HepG2 (cell line): ENCODE data around the gene PPP2R5C. TPM values are rescaled to one million over a fixed set of nuclear protein-coding genes. Genes with fewer than 3 reads are reported as not detected.

Source experiments
- ATF7-NPFF ChIP-seq: sonication (generic); formaldehyde crosslinking; IDR thresholded peaks from 2 replicates; pipeline ENCODE4 v1.8.1; 2023; ENCODE audit warnings: mild to moderate bottlenecking, low read depth, missing genetic modification reagents, moderate library complexity
- BCL6 ChIP-seq: IDR thresholded peaks from 2 replicates; pipeline ENCODE4 v1.6.1; 2016; ENCODE audit warnings: missing genetic modification reagents, missing compliant biosample characterization
- BRD4 ChIP-seq: sonication (generic); formaldehyde crosslinking; IDR thresholded peaks from 2 replicates; pipeline ENCODE4 v1.4.0; 2020; ENCODE audit warnings: missing genetic modification reagents
- ELF4 ChIP-seq: sonication (generic); formaldehyde crosslinking; IDR thresholded peaks from 2 replicates; pipeline ENCODE4 v1.5.0; 2020; ENCODE audit warnings: missing genetic modification reagents, mild to moderate bottlenecking, moderate library complexity, borderline replicate concordance
- ETV6 ChIP-seq: sonication (generic); formaldehyde crosslinking; conservative IDR thresholded peaks from 2 replicates; pipeline ENCODE4 v1.4.0; 2020; ENCODE audit warnings: missing genetic modification reagents
- GMEB1 ChIP-seq: sonication (generic); formaldehyde crosslinking; IDR thresholded peaks from 2 replicates; pipeline ENCODE4 v1.5.1; 2020; ENCODE audit warnings: missing genetic modification reagents, mild to moderate bottlenecking, borderline replicate concordance
- ISX ChIP-seq: sonication (generic); formaldehyde crosslinking; conservative IDR thresholded peaks from 2 replicates; pipeline ENCODE4 v1.5.0; 2020; ENCODE audit warnings: missing genetic modification reagents
- KLF12 ChIP-seq: sonication (generic); formaldehyde crosslinking; IDR thresholded peaks from 2 replicates; pipeline ENCODE4 v1.4.0; 2020; ENCODE audit warnings: missing genetic modification reagents, borderline replicate concordance
- MATR3 ChIP-seq: sonication (generic); formaldehyde crosslinking; IDR thresholded peaks from 2 replicates; pipeline ENCODE4 v1.4.0; 2020; ENCODE audit warnings: missing genetic modification reagents
- MAX ChIP-seq: IDR thresholded peaks from 2 replicates; pipeline ENCODE4 v1.6.1; 2012; ENCODE audit warnings: inconsistent platforms
- MTF1 ChIP-seq: sonication (generic); formaldehyde crosslinking; IDR thresholded peaks from 2 replicates; pipeline ENCODE4 v1.5.0; 2020; ENCODE audit warnings: missing genetic modification reagents
- NFKBIZ ChIP-seq: IDR thresholded peaks from 2 replicates; pipeline ENCODE4 v1.6.1; 2018; ENCODE audit warnings: missing genetic modification reagents, missing compliant biosample characterization
- PAWR ChIP-seq: sonication (generic); formaldehyde crosslinking; IDR thresholded peaks from 2 replicates; pipeline ENCODE4 v1.4.0; 2020; ENCODE audit warnings: missing genetic modification reagents, mild to moderate bottlenecking, borderline replicate concordance
- SALL2 ChIP-seq: sonication (generic); formaldehyde crosslinking; IDR thresholded peaks from 2 replicates; pipeline ENCODE4 v1.8.1; 2023; ENCODE audit warnings: mild to moderate bottlenecking, missing genetic modification reagents, inconsistent platforms
- THRA ChIP-seq: sonication (generic); formaldehyde crosslinking; IDR thresholded peaks from 2 replicates; pipeline ENCODE4 v1.4.0; 2020; ENCODE audit warnings: missing genetic modification reagents, borderline replicate concordance
- TP53 ChIP-seq: sonication (generic); formaldehyde crosslinking; conservative IDR thresholded peaks from 2 replicates; pipeline ENCODE4 v1.4.0; 2020; ENCODE audit warnings: missing genetic modification reagents
- ZBTB49 ChIP-seq: sonication (generic); formaldehyde crosslinking; IDR thresholded peaks from 2 replicates; pipeline ENCODE4 v1.4.0; 2020; ENCODE audit warnings: missing genetic modification reagents, borderline replicate concordance
- ZFYVE20 ChIP-seq: sonication (generic); formaldehyde crosslinking; IDR thresholded peaks from 2 replicates; pipeline ENCODE4 v1.8.0; 2023; ENCODE audit warnings: low read depth, mild to moderate bottlenecking, moderate library complexity, missing genetic modification reagents, borderline replicate concordance
- ZMYM2 ChIP-seq: sonication (generic); formaldehyde crosslinking; IDR thresholded peaks from 2 replicates; pipeline ENCODE4 v1.8.0; 2022; ENCODE audit warnings: mild to moderate bottlenecking, missing genetic modification reagents
- ZNF276 ChIP-seq: sonication (generic); formaldehyde crosslinking; IDR thresholded peaks from 2 replicates; pipeline ENCODE4 v1.4.0; 2020; ENCODE audit warnings: mild to moderate bottlenecking, low read depth, missing genetic modification reagents
- ZNF432 ChIP-seq: sonication (generic); formaldehyde crosslinking; IDR thresholded peaks from 2 replicates; pipeline ENCODE4 v1.5.0; 2020; ENCODE audit warnings: missing genetic modification reagents, mild to moderate bottlenecking, borderline replicate concordance
- ZNF460 ChIP-seq: sonication (generic); formaldehyde crosslinking; IDR thresholded peaks from 2 replicates; pipeline ENCODE4 v1.5.1; 2020; ENCODE audit warnings: missing genetic modification reagents, mild to moderate bottlenecking, borderline replicate concordance
- ZNF768 ChIP-seq: sonication (generic); formaldehyde crosslinking; IDR thresholded peaks from 2 replicates; pipeline ENCODE4 v1.4.0; 2020; ENCODE audit warnings: missing genetic modification reagents
- polyA plus RNA-seq, 8 experiments: library from polyadenylated mRNA; depleted of rRNA in 3 of 8; stranded (reverse) in 7 of 8; unstranded in 1 of 8; fragments of >200 nt; fragmentation: Illumina TruSeq in 4 of 8; extraction: Trizol in 4 of 8; gene quantifications; 2 replicates each; pipeline versions ENCODE4 v1.2.1 to v1.2.3, GENCODE V29; 2011 to 2016; ENCODE audit warnings: low read depth in 4 of 8, missing spikeins in 1 of 8, mixed read lengths in 1 of 8; ENCODE audit not compliant: insufficient read depth in 1 of 8
- total RNA-seq, 5 experiments: library from RNA; depleted of rRNA; stranded (reverse); fragments of >200 nt; fragmentation: Illumina TruSeq; extraction: Trizol; gene quantifications; 2 replicates each; pipeline ENCODE4 v1.2.3, GENCODE V29; 2016; ENCODE audit warnings: low read depth in 1 of 5

PPP2R5C gene
- total and polyA plus RNA-seq, 2 of the 13 experiments (the other 11 are each of a cell fraction or from before 2014, with no cell fraction given) = 74.3 to 78.5 TPM

- TF ChIP-seq ZBTB49 (CRISPR knock-in tag) (no peak), ZNF768 (peak; percentile 28; the same call in 1 of the 2 replicates), SALL2 (CRISPR knock-in tag) (0 out of 2 replicates have a peak, but pooled peaks have one; percentile 48), ZNF276 (CRISPR knock-in tag) (no peak), KLF12 (CRISPR knock-in tag) (no peak), MAX (peak; percentile 94), GMEB1 (CRISPR knock-in tag) (0 out of 2 replicates have a peak, but pooled peaks have one; percentile 23), BCL6 (no peak), ISX (CRISPR knock-in tag) (no peak), ZFYVE20 (no peak), MTF1 (CRISPR knock-in tag) (no peak), TP53 (CRISPR knock-in tag) (no peak), ZNF460 (CRISPR knock-in tag) (no peak), ZNF432 (no peak), ZMYM2 (CRISPR knock-in tag) (no peak), ETV6 (no peak), ATF7-NPFF (CRISPR knock-in tag) (no peak), NFKBIZ (CRISPR knock-in tag) (no peak), MATR3 (CRISPR knock-in tag) (no peak), BRD4 (CRISPR knock-in tag) (no peak), ELF4 (CRISPR knock-in tag) (no peak), PAWR (CRISPR knock-in tag) (no peak), THRA (CRISPR knock-in tag) (no peak)
Observed at GRCh38 chr14:101961011-101961721, 199.7 kb downstream of the PPP2R5C start (continued).
